ENCODE measurements around the gene NCMAP.

NCMAP gene

DNA sequence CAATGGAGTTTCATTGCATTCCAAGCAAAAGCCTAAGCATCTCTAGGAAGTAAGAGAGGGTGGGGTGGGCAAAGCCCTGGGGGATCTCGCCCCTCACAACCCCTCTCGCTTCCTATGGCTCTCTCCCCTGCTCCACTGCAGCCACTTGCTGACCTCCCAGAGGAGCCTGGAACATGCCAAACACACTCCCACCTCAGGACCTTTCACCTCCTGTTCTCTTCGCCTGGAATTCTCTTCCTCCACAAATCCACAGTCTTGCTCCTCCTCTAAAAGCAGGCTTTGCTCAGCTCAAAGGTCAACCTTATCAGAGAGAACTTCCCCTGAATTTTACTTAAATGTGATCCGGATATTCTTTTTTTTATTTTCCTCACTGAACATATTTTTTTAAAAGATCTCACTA, 66.3 kb downstream of the NCMAP start:
- DNase-seq (ENCODE audit: low spot score), result no peak

- no peak for DNase-seq (ENCODE audit: low spot score)
Measured at GRCh38 chr1:24632832-24633175, 76.9 kb downstream of the NCMAP start.

DNA sequence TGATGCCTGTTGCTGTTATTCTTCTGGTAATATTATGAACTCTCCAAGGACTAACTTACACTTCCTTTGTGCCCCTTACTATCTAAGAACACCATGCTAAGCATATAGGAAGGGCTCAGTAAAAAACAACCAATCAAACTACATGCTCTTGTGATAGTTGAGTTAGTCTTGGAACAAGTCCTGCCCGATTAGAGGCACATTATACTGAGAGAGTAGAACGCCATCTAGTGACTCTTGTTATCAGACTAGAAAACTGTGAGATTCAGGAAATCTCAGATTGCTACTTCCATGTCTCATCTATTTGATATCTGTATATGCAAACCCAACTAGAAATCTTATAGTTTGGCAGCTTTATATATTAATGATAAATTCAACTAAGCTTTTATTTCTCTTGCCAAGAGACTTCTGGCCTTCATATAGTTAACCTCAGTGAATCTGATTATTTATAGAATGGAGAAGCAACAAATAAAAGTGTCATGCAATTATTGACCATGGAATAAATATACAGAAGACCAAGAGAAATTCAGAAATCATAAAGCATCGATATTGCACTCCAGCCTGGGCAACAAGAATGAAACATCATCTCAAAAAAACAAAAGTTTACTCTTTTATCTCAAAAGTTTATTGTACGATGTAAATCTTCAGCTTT, 79.4 kb downstream of the NCMAP start:
- DNase-seq (ENCODE audit: low spot score), result peak; percentile 64

DNA sequence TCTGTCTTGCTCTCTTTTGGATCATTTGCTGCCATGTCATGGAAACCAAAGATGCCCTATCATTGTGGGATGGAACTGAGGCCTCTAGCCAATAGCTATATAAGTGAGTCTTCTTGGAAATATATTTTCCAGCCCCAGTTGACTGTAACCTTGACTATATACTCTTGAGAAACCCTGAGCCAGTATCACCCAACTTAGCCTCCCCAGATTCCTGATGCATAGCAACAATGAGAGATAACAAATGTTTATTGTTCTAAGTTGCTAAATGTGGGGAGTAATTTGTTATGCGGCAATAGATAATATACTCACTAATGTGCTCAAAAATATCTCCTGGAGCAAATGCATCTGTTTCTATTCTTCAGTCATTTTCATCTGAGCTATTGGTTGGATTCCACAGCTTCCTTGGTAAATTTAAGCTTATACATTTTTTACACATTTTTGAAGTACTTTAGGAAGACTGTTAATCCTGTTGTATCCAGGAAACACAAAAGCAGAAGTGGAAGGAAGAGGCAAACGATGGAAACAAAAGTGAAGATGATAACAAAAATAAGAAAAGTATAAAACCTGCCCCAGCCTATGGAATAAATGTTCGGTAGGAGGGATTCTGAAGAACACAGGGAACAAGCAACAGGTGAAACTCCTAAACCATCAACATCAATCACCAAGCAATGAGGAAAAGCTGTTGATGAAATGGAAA, 80.9 kb downstream of the NCMAP start:
- DNase-seq (ENCODE audit: low spot score), result no peak

GRCh38 chr1:24639094-24639493, 83.2 kb downstream of the NCMAP start:
- no peak for DNase-seq (ENCODE audit: low spot score)

DNA sequence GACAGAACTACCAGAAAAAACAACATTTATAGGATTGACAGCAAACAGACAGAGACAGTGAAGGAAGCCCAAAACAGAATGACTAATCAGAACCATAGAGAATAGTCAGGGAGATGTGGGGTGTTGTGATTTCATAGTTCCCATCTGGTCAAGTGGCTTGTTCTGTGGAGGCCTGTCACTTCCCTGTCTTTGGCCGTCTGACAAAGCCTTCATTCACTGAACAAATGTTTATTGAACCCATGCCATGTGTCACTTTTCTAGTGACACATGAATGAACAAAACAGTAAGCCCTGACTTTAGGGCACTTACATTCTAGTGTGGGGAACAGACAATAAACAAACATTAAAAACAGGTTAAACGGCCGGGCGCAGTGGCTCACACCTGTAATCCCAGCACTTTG, 84.0 kb downstream of the NCMAP start:
- DNase-seq (ENCODE audit: low spot score), result no peak

DNA sequence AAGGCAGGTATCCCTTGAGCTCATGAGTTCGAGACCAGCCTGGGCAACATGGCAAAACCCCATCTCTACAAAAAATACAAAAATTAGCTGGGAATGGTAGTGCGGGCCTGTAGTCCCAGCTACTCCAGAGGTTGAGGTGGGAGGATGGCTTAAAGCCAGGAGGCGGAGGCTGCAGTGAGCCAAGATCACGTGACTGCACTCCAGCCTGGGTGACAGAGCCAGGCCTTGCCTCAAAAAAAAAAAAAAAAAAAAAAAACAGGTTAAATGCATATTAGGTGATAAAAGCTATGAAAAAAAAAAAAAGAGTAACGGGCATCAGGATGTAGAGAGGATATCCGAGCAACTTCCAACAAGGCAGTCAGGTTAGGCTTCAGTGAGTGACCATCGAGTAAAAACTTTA, 84.4 kb downstream of the NCMAP start:
- DNase-seq (ENCODE audit: low spot score), result no peak

DNA sequence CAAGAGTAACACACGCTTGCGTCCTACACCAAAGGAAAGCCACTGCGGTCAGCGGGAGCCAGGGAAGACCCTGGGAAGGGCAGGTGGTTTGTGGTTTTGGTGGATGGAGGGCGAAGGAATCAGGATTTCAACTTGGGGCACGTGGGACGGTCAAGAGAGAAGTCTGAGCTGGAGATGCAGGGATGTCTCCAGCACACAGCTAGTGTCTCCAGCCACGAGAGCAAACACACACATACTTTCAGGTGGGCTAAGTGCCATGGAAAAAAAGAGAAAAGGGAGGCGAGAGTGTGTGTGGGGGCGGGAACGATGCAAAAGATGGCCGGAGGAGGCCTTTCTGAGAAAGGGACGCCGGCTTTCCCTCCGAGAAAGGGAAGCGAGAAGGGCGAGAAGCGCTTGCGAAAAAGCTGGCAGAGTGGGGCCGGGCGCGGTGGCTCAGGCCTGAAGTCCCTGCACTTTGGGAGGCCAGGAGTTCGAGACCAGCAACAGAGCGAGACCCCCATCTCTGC, 85.8 kb downstream of the NCMAP start:
- DNase-seq (ENCODE audit: low spot score), result peak; percentile 36

DNA sequence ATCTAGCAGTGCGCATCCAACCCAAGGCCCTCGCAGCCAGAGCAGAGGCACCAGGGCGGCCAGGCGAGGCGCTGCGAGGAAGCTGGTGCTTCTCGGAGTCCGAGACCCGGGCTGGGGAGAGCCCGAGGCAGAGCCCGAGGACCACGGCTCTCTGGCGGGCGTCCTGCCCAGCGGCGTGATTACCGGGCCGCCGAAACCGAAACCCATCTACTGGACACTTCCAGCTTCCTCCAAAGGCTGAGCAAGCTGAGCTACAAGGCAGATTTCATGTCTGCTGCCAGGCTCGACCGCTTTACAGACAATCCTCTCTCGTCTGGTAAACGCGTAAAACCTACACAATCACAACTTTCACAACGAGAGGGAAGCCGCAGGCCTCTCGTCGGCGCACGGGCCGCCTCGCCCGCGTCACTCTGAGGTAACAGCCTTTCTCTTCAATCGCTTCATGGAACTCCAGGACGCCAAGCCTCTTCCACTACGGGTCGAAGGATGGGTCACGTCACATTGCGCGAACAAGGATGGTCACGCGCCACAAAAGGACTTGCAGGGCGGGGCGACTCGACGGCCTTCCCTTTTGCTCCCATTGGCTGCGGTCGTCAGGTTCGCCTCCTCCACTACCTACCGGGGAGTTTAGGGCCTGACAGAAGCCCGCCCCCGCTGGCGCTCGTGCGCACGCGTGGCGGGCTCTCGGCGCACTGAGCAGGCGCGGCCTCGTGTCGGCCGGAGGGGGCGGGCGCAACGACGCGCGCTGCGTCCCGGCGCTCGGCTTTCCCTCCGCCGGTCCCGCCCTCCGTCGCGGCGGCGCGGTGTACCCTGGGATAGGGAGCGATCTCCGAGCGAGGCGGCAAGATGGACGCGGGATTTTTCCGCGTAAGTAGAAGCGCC, 86.8 kb downstream of the NCMAP start, which contains the start of gene SRRM1:
Gene SRRM1 (plus strand): TSS at position 822 of the 882 bp plus-strand sequence. CDS start 25 bp downstream, at position 847.
- peak; percentile 99 for DNase-seq (ENCODE audit: low spot score)

GRCh38 chr1:24643363-24644099, 87.6 kb downstream of the NCMAP start:
- DNase-seq (ENCODE audit: low spot score), result peak; percentile 30

DNA sequence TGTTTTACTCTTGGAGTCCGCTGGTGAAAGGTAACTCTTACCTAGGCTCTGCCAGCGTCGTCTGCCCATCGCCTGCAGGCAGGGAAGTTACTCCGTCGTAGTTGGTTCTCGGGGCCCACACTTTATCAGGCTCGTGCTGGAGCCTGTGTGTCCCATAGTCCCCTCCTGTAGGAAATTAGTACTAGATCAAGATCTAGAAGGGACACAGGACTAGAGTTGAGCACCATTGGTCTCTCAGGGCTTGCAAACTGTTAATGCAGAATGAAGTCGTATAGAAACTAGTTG, 88.2 kb downstream of the NCMAP start:
- peak; percentile 22 for DNase-seq (ENCODE audit: low spot score)

- DNase-seq (ENCODE audit: low spot score), result no peak
Measured at GRCh38 chr1:24648919-24649318, 93.0 kb downstream of the NCMAP start.

DNA sequence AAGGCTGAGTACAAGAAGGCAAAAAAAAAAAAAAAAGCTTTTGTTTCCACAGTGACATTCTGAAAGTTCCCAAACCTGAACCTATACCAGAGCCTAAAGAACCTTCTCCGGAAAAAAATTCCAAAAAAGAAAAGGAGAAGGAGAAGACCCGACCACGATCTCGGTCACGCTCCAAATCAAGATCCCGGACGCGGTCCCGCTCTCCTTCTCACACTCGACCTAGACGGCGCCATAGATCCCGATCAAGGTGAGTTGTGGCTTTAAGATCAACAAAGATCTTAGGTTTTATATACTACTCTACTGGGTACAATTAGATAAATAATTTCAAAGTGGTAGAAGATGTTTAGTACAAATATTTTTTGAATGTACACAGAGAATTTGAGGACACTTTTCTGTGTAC, 96.5 kb downstream of the NCMAP start:
- DNase-seq (ENCODE audit: low spot score), result no peak

GRCh38 chr1:24654010-24654409, 98.1 kb downstream of the NCMAP start:
- DNase-seq (ENCODE audit: low spot score), result no peak

- no peak for DNase-seq (ENCODE audit: low spot score)
Measured at GRCh38 chr1:24656046-24656445, 100.2 kb downstream of the NCMAP start.

DNA sequence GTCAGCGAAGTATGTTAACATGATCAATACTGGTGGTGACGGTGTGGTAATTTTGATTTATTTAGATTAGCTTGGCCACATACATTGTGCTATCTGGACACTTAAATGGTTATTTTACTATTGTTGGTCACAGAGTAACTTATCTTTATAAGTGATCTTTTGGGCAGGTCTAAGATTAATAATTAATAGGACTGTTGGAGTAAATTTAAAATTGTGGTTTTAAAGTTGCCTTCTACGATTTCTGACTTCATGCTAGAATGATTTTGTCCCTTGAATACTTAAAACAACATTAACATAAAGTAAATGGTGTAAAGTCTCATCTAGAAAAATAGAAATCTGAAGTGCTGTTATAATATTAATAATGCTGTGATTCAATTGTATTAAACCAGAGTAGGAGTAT, 101.9 kb downstream of the NCMAP start:
- no peak for DNase-seq (ENCODE audit: low spot score)

Data from activated CD4-positive, alpha-beta T cell treated with anti-CD3 and anti-CD28 coated beads, Interleukin-2, Interleukin-4, amounts not matched to agents 100 ng/mL and 50 ng/mL, durations not matched to agents 16 hours and 8 hours (primary cell).